Erythroblast (primary cell): ENCODE results near the gene CRYBA4.

Source experiments
- GATA1 ChIP-seq: IDR thresholded peaks from 2 replicates; pipeline ENCODE4 v1.6.1; 2011; ENCODE audit warnings: low read depth, mild to moderate bottlenecking, control low read depth, low read length, moderate library complexity
- POLR2A ChIP-seq: IDR thresholded peaks from 2 replicates; pipeline ENCODE4 v1.6.1; 2011; ENCODE audit warnings: mild to moderate bottlenecking, low read length

DNA sequence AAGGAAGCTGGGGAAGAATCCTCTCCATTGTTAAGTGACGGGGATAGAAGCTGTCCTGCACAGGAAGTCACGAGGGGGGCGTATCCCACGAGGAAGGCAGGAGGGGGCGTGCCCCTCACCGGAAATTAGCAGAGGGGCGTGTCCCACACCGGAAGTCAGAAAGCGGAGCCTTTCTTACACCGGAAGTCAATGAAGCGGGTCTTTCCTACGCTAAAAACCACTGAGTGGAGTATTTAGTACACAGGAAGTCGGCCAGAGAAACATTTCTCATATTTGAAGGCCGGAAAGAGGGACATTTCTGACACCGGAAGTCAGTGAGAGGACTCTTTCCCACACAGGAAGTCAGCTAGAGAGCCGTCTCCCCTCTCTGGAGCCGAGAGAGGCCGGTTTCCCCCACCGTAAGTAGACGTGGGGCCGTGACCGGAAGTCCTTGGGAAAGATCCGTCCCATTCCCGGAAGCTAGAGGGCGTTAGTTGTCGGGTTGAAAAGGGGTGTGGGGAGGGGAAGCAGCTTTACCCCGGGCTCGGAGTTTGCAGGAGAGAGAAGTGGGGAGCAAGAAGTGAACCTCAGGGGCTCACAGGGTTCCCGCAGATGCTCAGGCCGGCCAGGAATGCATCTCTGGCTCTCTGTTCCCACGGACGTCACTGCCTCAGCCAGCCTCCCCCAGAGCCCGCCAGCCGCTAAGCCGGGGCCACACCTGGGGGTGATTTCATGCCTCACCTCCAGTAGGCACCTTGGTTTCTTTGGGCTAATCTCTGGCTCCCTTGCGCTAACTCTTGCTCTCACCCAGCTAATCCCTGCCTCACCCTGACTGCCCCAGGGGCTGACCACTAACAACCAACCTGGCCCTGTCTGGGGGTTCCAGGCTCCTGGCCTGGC lies 51.1 kb downstream of the CRYBA4 start:
- TF ChIP-seq POLR2A, result peak; percentile 70
- no peak for TF ChIP-seq GATA1
